ENCODE measurements around the gene FBXL7.
A peak's percentile ranks its signal among the peaks of the same experiment; 100 is the strongest.
"Not testable (repeated sequence)": the region's sequence is repeated elsewhere in the genome, so short reads cannot be mapped to it uniquely, and the experiment has no call there.

Gene FBXL7

GRCh38 chr5:15850939-15851341 is 351.0 kb downstream of the FBXL7 start:
- TF ChIP-seq, protein P1, sequence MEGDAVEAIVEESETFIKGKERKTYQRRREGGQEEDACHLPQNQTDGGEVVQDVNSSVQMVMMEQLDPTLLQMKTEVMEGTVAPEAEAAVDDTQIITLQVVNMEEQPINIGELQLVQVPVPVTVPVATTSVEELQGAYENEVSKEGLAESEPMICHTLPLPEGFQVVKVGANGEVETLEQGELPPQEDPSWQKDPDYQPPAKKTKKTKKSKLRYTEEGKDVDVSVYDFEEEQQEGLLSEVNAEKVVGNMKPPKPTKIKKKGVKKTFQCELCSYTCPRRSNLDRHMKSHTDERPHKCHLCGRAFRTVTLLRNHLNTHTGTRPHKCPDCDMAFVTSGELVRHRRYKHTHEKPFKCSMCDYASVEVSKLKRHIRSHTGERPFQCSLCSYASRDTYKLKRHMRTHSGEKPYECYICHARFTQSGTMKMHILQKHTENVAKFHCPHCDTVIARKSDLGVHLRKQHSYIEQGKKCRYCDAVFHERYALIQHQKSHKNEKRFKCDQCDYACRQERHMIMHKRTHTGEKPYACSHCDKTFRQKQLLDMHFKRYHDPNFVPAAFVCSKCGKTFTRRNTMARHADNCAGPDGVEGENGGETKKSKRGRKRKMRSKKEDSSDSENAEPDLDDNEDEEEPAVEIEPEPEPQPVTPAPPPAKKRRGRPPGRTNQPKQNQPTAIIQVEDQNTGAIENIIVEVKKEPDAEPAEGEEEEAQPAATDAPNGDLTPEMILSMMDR (conservative IDR thresholded peaks at IDR 0.05) = no peak

DNA sequence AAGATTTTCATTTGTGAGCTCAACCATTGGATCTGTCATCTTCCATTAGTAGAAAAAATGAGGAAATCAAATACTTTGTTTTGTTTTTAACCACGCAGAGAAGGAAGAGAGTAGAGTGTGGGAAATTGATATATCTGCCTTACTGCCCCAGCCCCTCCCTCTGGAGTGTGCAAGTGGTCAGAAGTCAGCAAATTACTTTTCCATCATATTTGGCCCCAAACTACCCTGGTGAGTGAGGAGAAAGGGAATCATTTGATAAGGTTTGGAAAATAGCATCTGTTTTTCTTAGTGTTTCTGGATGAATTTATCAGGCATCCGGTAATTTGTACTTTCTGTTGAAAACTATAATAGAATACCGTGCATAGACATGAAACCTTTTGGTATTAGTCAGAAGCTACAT is 352.2 kb downstream of the FBXL7 start:
- H3K27ac ChIP-seq = peak overlapping the region; percentile 94
- TF ChIP-seq, protein P1 (conservative IDR thresholded peaks at IDR 0.05) = no peak

More at GRCh38 chr5:15850939-15851341, 351.0 kb downstream of the FBXL7 start:
- H3K27ac ChIP-seq = peak overlapping the region; percentile 94

DNA sequence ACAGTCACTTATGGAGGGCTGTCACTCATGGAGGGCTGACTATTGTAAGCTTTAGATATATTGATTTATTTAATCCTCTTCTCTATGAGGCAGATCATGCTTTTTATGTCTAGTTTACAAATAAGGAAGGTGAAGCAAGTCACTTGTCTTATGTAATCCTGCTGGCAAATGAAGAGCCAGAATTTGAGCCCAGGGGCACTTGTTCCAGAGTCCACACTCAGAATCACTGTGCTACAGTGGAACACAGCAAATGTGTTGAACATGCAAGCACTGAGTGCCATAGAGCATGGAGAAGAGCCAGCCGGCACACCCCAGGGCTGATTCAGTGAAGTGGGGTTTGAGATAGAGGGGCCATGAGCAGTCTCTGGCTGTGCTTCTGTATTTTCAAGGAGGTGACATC is 353.0 kb downstream of the FBXL7 start:
- no peak overlapping the region; the same call in 1 of the 2 replicates for H3K27ac ChIP-seq
- TF ChIP-seq, protein P1 (conservative IDR thresholded peaks at IDR 0.05) = no peak

- TF ChIP-seq, protein P1 (conservative IDR thresholded peaks at IDR 0.05) = no peak
- no peak overlapping the region for H3K27ac ChIP-seq
These were observed 358.3 kb downstream of the FBXL7 start for GRCh38 chr5:15858326-15858725.

DNA sequence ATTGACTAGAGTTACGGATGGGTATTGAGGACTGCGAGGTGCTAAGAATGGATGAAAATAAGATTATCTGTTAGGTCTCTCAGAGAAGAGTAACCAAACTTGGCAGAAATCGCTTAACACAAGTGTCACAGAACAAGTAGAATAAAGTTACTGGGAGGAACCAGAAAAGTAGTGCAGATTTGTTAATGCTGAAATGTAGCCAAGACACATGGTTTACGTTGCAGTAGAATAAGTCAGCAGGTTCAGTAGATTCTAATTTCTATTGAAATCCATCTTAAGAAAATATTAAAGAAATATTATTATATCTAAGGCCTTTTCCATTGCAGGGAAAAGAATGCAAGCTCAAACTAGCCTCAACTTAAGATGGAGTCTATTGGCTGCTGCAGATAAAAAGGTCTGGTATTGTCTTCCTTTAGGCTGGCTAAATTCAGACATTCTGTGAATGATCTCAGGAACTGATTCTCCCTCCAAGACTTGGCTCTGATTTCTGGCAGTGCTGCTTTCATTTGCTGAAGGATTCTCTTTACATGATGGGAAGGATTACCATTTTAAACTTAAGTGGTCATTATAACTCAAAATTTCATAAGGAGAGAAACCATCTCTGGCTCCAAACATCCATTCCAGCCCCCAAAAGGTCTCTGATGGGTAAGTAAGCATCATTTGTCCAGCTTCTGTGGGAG is 364.7 kb downstream of the FBXL7 start:
- no peak overlapping the region for H3K27ac ChIP-seq
- TF ChIP-seq, protein P1 (conservative IDR thresholded peaks at IDR 0.05) = no peak

DNA sequence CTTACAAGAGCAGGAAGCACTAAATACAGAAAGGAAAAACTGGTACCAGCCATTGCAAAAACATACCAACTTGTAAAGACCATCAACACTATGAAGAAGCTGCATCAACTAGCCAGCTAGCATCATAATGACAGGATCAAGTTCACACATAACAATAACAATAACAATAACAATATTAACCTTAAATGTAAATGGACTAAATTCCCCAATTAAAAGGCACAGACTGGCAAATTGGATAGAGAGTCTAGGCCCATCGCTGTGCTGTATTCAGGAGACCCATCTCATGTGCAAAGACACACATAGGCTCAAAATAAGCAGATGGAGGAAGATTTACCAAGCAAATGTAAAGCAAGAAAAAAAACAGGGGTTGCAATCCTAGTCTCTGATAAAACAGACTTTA is 372.3 kb downstream of the FBXL7 start:
- not testable (repeated sequence) for H3K27ac ChIP-seq

DNA sequence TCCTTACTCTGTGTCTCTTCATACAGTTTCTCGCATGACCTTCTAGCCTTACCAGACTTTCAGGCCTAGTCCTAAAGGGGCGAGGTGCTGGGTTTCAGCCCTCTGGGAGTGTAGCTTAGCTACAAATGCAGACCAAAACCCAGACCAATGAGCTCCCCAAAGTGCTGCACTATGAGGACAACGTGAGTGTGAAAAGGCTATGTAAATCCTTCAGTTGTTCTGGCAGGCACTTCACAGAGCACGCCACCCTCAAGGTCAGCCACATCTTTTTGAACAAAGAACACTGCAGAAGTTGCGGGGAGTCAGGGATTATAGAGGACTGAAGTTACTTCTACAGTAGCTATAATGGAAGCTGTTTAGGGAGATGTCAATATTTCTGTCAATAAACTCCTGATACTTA is 377.9 kb downstream of the FBXL7 start:
- TF ChIP-seq, protein P1 (conservative IDR thresholded peaks at IDR 0.05) = no peak

GRCh38 chr5:15880201-15880600 is 380.2 kb downstream of the FBXL7 start:
- TF ChIP-seq, protein P1 (conservative IDR thresholded peaks at IDR 0.05) = no peak

More for the DNA sequence above, 377.9 kb downstream of the FBXL7 start:
- no peak overlapping the region for H3K27ac ChIP-seq

More at GRCh38 chr5:15880201-15880600, 380.2 kb downstream of the FBXL7 start:
- H3K27ac ChIP-seq = no peak overlapping the region
